Panc1 (cell line): ENCODE data around the gene SH3D19. TPM values are rescaled to one million over a fixed set of nuclear protein-coding genes. Genes with fewer than 3 reads are reported as not detected.

Experiments used
- ATAC-seq: fragments of 200-7000 bp; cut with Tn5 transposase; 2 replicates; pipeline ENCODE4 v1.9.1; 2020; ENCODE audit warnings: mild to moderate bottlenecking, moderate library complexity
- BruUV-seq: library from RNA; stranded (reverse); fragments of 400-500 nt; replicated peaks from 2 replicates; lab custom pipeline; 2021; lab: Mats Ljungman, UMichigan
- CTCF ChIA-PET: fragments of 300-600 bp; sonication (Branson Sonifier 250); formaldehyde crosslinking; loops from one replicate; lab custom pipeline; 2022; ENCODE audit warnings: antibody characterized with exemption; lab: Charles Lee
- POLR2A ChIA-PET: fragments of 300-600 bp; sonication (Branson Sonifier 250); formaldehyde crosslinking; loops from one replicate; lab custom pipeline; 2022; ENCODE audit warnings: antibody characterized with exemption; lab: Charles Lee
- DNase-seq: peaks from one replicate; pipeline ENCODE4 v3.0.0-alpha.2; 2010; ENCODE audit warnings: low read depth, low spot score
- H3K27ac ChIP-seq: 2 replicates; pipeline ENCODE4 v1.5.1; 2011; ENCODE audit warnings: mild to moderate bottlenecking, low read length, inconsistent platforms
- H3K27me3 ChIP-seq: fragments of 200-500 bp; sonication (Bioruptor generic); 2 replicates; pipeline ENCODE4 v1.6.0; 2014; ENCODE audit warnings: low read length, inconsistent platforms; ENCODE audit not compliant: control insufficient read depth, insufficient read depth
- H3K36me3 ChIP-seq: fragments of 200-500 bp; sonication (Bioruptor generic); 2 replicates; pipeline ENCODE4 v1.5.1; 2014; ENCODE audit warnings: inconsistent platforms, mild to moderate bottlenecking, low read length, moderate library complexity; ENCODE audit not compliant: control insufficient read depth, insufficient read depth
- H3K4me1 ChIP-seq: 2 replicates; pipeline ENCODE4 v1.5.1; 2011; ENCODE audit warnings: inconsistent platforms, mild to moderate bottlenecking, low read length, moderate library complexity; ENCODE audit not compliant: control insufficient read depth, insufficient read depth
- H3K4me3 ChIP-seq, 2 experiments: 2 replicates each; pipeline ENCODE4 v1.5.1; 2011 to 2012; ENCODE audit warnings: low read depth in 2 of 2, low read length in 2 of 2, mild to moderate bottlenecking in 2 of 2, inconsistent platforms in 1 of 2, moderate library complexity in 1 of 2
- H3K9me3 ChIP-seq: fragments of 200-500 bp; sonication (Bioruptor generic); 2 replicates; pipeline ENCODE4 v1.5.1; 2014; ENCODE audit warnings: low read depth, mild to moderate bottlenecking, inconsistent platforms, low read length, moderate library complexity; ENCODE audit not compliant: control insufficient read depth, insufficient read depth
- CTCF ChIP-seq: fragments of 450-650 bp; IDR thresholded peaks from 2 replicates; pipeline ENCODE4 v1.5.1; 2017; ENCODE audit warnings: mild to moderate bottlenecking
- POLR2AphosphoS5 ChIP-seq: IDR thresholded peaks from 2 replicates; pipeline ENCODE4 v1.6.1; 2012; ENCODE audit warnings: mild to moderate bottlenecking, low read depth, low read length, moderate library complexity
- REST ChIP-seq, 2 experiments: IDR thresholded peaks; 2 replicates each; pipeline ENCODE4 v1.6.1; 2011 to 2012; ENCODE audit warnings: low read depth in 2 of 2, control low read depth in 1 of 2, low read length in 1 of 2, mild to moderate bottlenecking in 1 of 2, moderate library complexity in 1 of 2; ENCODE audit not compliant: insufficient read depth in 1 of 2
- SIN3A ChIP-seq: IDR thresholded peaks from 2 replicates; pipeline ENCODE4 v1.6.1; 2012; ENCODE audit warnings: low read depth, mild to moderate bottlenecking, low read length, moderate library complexity, borderline replicate concordance; ENCODE audit not compliant: insufficient read depth
- TCF7L2 ChIP-seq: IDR thresholded peaks from 2 replicates; pipeline ENCODE4 v1.6.1; 2011; ENCODE audit warnings: mild to moderate bottlenecking, low read depth, low read length, inconsistent platforms
- in situ Hi-C: cut with HindIII; loops from 2 replicates; pipeline ENCODE4 v1.10.0; 2016; ENCODE audit warnings: low sequenced_read_pairs, low pct_unique_long_range_greater_than_20kb
- intact Hi-C: fragments of 100-400 bp; cut with micrococcal nuclease; formaldehyde crosslinking; loops from one replicate; pipeline ENCODE4 v1.10.0; 2022; ENCODE audit not compliant: unreplicated experiment
- total RNA-seq: library from RNA; stranded (reverse); gene quantifications from one replicate; pipeline ENCODE4 v1.2.1, GENCODE V29; 2021; ENCODE audit not compliant: unreplicated experiment

Gene SH3D19
- total RNA-seq, 1 experiment from 2014 or later: 19.8 TPM

- in situ Hi-C loops: no loop called here
- POLR2A ChIA-PET: no interaction called here
- H3K4me1 ChIP-seq: no peaks in the 10 kb centered on the region
- H3K27ac ChIP-seq: no peak overlapping the region
- no peaks in the 10 kb centered on the region for H3K27me3 ChIP-seq
- no peaks in the 10 kb centered on the region for H3K36me3 ChIP-seq
- intact Hi-C loops: no loop called here
- no peaks in the 10 kb centered on the region for H3K9me3 ChIP-seq
- TF ChIP-seq SIN3A (no peak), POLR2AphosphoS5 (no peak), CTCF (no peak), REST (IDR thresholded peaks at IDR 0.05; ENCODE audit: insufficient read depth in 1 of 2, low read depth in 2 of 2, low read length in 1 of 2) (no peak), TCF7L2 (no peak)
- CTCF ChIA-PET: no interaction called here
- no TSS peak for BruUV-seq
- H3K4me3 ChIP-seq: no peak overlapping the region
- no peak for DNase-seq
- ATAC-seq: no peak
These were observed 160.0 kb downstream of the SH3D19 start for GRCh38 chr4:151165205-151166000.

- ATAC-seq (no peak), DNase-seq (no peak)
- in situ Hi-C loops (no loop called here), intact Hi-C loops (no loop called here)
- no peak for TF ChIP-seq CTCF
- TF ChIP-seq TCF7L2: no peak
- no peak for TF ChIP-seq REST (IDR thresholded peaks at IDR 0.05; ENCODE audit: insufficient read depth in 1 of 2, low read depth in 2 of 2, low read length in 1 of 2)
- TF ChIP-seq SIN3A: no peak
- TF ChIP-seq POLR2AphosphoS5: no peak
- H3K9me3 ChIP-seq: no peaks in the 10 kb centered on the region
- H3K36me3 ChIP-seq: no peaks in the 10 kb centered on the region
- no peak overlapping the region for H3K4me3 ChIP-seq
- no peak overlapping the region for H3K27ac ChIP-seq
- H3K4me1 ChIP-seq: no peaks in the 10 kb centered on the region
- no peaks in the 10 kb centered on the region for H3K27me3 ChIP-seq
- no TSS peak for BruUV-seq
- POLR2A ChIA-PET: interaction anchor here (0.6 kb wide), 1 partner anchor 739 kb away, joined by 3 read pairs; no protein-coding TSS in a partner anchor
- CTCF ChIA-PET: interaction anchor here (0.7 kb wide), 2 partner anchors 32 to 742 kb away, joined by 4 to 7 read pairs; no protein-coding TSS in a partner anchor
These were observed 161.6 kb downstream of the SH3D19 start for GRCh38 chr4:151163855-151164254.
